ENCODE measurements around the gene KAT2A. TPM values are rescaled to one million over a fixed set of nuclear protein-coding genes. Genes with fewer than 3 reads are reported as not detected.

The KAT2A gene
- total and polyA plus RNA-seq, 9 of the 15 experiments (the other 6 are each of a cell fraction or from before 2014, with no cell fraction given) = 1.5 to 80.4 (median 31.9) TPM

- TF ChIP-seq ZHX1 (conservative IDR thresholded peaks at IDR 0.05; ENCODE audit: low read length) (no peak), TEAD1 (CRISPR knock-in tag; IDR thresholded peaks at IDR 0.05) (no peak), EGR1 (conservative IDR thresholded peaks at IDR 0.05) (0 out of 2 replicates have a peak, but pooled peaks have one; percentile 8), SNAPC5 (CRISPR knock-in tag; IDR thresholded peaks at IDR 0.05) (no peak), MECOM (CRISPR knock-in tag; IDR thresholded peaks at IDR 0.05) (no peak), ZNF644 (tag; IDR thresholded peaks at IDR 0.05; ENCODE audit: low read depth) (no peak), ZBTB9 (CRISPR knock-in tag; IDR thresholded peaks at IDR 0.05) (peak; percentile 61; the same call in 1 of the 2 replicates), HOXB6 (CRISPR knock-in tag; IDR thresholded peaks at IDR 0.05; ENCODE audit: borderline replicate concordance) (no peak), RBFOX2 (IDR thresholded peaks at IDR 0.05; ENCODE audit: low read depth, low read length) (peak; percentile 57), ZBTB7A (IDR thresholded peaks at IDR 0.05; ENCODE audit: borderline replicate concordance, control insufficient read depth, low read depth, low read length) (peak; percentile 64; the same call in 1 of the 2 replicates), KDM1A (IDR thresholded peaks at IDR 0.05) (no peak), C11orf30 (IDR thresholded peaks at IDR 0.05; ENCODE audit: low read depth) (peak; percentile 62), NR4A1 (CRISPR knock-in tag; IDR thresholded peaks at IDR 0.05) (no peak), NR4A1 (tag; IDR thresholded peaks at IDR 0.05) (peak; percentile 91), ZNF583 (CRISPR knock-in tag; IDR thresholded peaks at IDR 0.05) (peak; percentile 88), ZFP91 (CRISPR knock-in tag; IDR thresholded peaks at IDR 0.05) (no peak), ZNF830 (CRISPR knock-in tag; IDR thresholded peaks at IDR 0.05) (no peak), SAFB2 (IDR thresholded peaks at IDR 0.05; ENCODE audit: borderline replicate concordance, low read depth, low read length, severe bottlenecking) (no peak), FOSL1 (tag; conservative IDR thresholded peaks at IDR 0.05) (no peak), ATF3 (IDR thresholded peaks at IDR 0.05) (no peak), ATF3 (CRISPR knock-in tag; conservative IDR thresholded peaks at IDR 0.05) (no peak)
These were observed 13.3 kb downstream of the KAT2A start (continued) for GRCh38 chr17:42107597-42108576.
